ENCODE measurements around the gene CARS1.

DNA sequence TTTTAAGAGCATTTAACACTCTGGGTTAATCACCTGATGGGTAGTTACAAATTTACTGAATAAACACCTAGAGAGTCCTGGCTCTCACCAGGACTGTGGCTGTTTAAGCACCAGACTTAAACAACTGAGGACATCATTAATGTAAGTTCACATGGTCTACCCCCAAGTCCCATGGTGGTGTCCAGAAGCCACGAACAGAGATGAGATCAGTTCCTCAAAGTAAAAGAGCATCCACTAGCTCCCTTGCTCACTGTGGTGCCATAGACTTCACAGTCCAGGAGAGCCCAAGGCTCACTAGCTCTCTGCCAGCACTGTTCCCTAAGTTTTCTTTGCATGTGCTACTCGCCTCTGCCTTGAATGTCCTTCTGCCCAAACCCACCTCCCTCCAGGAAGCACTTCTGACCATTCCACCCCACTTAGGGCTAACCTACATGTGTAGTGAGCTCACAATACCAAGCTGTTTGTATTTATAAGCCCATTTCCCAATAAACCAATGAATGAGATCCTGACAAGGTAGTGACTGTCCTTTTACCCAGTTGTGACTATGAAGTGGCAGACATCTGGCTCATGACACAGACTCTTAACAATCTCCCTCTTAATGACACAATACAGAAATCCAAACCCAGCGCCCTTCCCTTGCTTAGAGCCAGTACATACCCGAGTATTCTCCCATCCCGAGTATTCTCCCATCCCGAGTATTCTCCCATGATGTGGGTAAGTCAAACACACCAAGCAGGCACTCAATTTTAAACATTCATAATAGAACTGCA lies 80.7 kb downstream of the CARS1 start:
- TF ChIP-seq, protein P1, sequence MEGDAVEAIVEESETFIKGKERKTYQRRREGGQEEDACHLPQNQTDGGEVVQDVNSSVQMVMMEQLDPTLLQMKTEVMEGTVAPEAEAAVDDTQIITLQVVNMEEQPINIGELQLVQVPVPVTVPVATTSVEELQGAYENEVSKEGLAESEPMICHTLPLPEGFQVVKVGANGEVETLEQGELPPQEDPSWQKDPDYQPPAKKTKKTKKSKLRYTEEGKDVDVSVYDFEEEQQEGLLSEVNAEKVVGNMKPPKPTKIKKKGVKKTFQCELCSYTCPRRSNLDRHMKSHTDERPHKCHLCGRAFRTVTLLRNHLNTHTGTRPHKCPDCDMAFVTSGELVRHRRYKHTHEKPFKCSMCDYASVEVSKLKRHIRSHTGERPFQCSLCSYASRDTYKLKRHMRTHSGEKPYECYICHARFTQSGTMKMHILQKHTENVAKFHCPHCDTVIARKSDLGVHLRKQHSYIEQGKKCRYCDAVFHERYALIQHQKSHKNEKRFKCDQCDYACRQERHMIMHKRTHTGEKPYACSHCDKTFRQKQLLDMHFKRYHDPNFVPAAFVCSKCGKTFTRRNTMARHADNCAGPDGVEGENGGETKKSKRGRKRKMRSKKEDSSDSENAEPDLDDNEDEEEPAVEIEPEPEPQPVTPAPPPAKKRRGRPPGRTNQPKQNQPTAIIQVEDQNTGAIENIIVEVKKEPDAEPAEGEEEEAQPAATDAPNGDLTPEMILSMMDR (IDR thresholded peaks at IDR 0.05): no peak
- TF ChIP-seq POLR2A (IDR thresholded peaks at IDR 0.05): no peak

Data from vagina (tissue), 2 donors.